ENCODE data around the gene CDC42BPA.

The CDC42BPA gene

DNA sequence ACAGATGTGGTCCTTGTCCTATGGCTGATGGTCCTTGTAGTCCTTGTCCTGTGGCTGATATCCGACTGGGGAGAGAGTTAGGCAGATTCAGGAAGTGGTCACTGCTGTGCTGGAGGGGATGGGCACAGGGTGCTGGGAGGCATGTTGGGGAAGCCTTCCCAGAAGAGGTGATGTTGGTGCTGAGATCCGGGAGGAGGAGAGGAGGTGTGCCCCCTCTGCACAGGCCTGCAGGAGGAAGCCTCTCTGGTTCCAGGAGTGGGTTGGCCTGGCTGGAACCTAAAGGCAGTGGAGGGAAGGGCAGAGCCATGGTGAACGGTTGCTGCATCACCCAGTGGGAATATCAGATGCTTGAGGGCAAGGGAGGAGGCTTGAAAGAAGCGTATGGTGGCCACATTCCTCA lies 363.5 kb downstream of the CDC42BPA start:
- Histone ChIP-seq H3K4me1 (ENCODE audit: control insufficient read depth, insufficient read depth, low read length) (peaks cover 4% of the 10 kb centered on the region; the same call in 1 of the 2 replicates), H3K4me3 (ENCODE audit: low read length) (no peak overlapping the region), H3K27me3 (ENCODE audit: control insufficient read depth, insufficient read depth, low read length) (no peaks in the 10 kb centered on the region), H3K36me3 (ENCODE audit: control insufficient read depth, insufficient read depth, low read length) (no peaks in the 10 kb centered on the region; the same call in 1 of the 2 replicates), H3K27ac (ENCODE audit: low read length) (no peak overlapping the region), H3K9me3 (ENCODE audit: control insufficient read depth, insufficient read depth, low read length) (no peaks in the 10 kb centered on the region)
- no peak for DNase-seq (ENCODE audit: low read depth, low spot score)
- WGBS (ENCODE audit: insufficient coverage, insufficient read length), result no CpG with 5 or more reads among the region's 4 CpGs

DNA sequence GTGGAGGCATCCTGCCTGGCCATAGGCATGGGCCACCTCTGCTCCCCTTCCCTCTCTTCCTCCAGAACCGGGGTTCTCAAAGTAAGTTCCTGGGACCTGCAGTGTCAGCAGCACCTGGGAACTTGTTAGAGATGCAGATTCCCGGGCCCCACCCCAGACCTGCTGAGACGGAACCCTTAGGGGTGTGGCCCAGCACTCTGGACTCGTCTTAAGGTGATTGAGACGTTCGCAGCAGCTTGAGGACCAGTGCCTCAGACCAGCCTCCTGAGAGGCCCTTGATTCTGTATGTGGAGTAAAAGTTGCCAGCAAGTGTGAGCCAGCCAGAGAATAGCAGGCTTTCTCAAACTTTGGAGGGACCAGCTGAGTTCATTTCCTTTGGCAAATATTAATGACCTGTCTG lies 364.0 kb downstream of the CDC42BPA start:
- Histone ChIP-seq H3K36me3 (ENCODE audit: control insufficient read depth, insufficient read depth, low read length) (no peaks in the 10 kb centered on the region; the same call in 1 of the 2 replicates), H3K9me3 (ENCODE audit: control insufficient read depth, insufficient read depth, low read length) (no peaks in the 10 kb centered on the region), H3K4me1 (ENCODE audit: control insufficient read depth, insufficient read depth, low read length) (peaks cover 4% of the 10 kb centered on the region; the same call in 1 of the 2 replicates), H3K27ac (ENCODE audit: low read length) (no peak overlapping the region), H3K27me3 (ENCODE audit: control insufficient read depth, insufficient read depth, low read length) (no peaks in the 10 kb centered on the region), H3K4me3 (ENCODE audit: low read length) (no peak overlapping the region)
- WGBS (ENCODE audit: insufficient coverage, insufficient read length), result no CpG with 5 or more reads among the region's 6 CpGs
- DNase-seq (ENCODE audit: low read depth, low spot score), result no peak

DNA sequence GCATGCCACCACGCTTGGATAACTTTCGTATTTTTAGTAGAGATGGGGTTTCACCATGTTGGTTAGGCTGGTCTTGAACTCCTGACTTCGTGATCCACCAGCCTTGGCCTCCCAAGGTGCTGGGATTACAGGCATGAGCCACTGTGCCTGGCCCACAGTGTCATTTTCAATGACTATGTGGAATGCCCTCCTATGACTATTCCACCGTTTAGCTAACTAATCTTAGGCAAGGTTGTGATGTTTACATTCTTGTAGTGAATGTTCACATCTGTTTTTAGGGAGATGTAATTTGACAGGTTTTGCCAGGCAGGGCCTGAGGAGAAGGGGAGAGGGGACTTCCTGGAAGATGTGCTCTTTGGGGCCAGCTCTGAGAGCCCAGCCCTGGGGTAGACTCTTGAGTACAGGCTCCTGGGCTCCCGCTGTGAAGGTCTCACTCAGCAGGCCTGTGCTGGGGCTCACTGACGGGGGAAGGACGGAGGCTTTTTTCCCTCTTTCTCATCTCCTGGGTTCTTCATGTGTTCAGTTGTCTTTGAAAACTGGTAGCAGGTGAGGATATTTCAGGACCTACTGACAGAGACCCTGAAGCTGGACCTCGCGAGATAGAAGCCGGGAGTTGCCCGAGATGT lies 365.0 kb downstream of the CDC42BPA start:
- DNase-seq (ENCODE audit: low read depth, low spot score), result no peak
- H3K4me3 ChIP-seq (ENCODE audit: low read length), result no peak overlapping the region
- no peak overlapping the region for H3K27ac ChIP-seq (ENCODE audit: low read length)
- no CpG with 5 or more reads among the region's 11 CpGs for WGBS (ENCODE audit: insufficient coverage, insufficient read length)
- no peaks in the 10 kb centered on the region for H3K9me3 ChIP-seq (ENCODE audit: control insufficient read depth, insufficient read depth, low read length)
- peaks cover 4% of the 10 kb centered on the region; the same call in 1 of the 2 replicates for H3K4me1 ChIP-seq (ENCODE audit: control insufficient read depth, insufficient read depth, low read length)
- H3K36me3 ChIP-seq (ENCODE audit: control insufficient read depth, insufficient read depth, low read length), result no peaks in the 10 kb centered on the region; the same call in 1 of the 2 replicates
- no peaks in the 10 kb centered on the region for H3K27me3 ChIP-seq (ENCODE audit: control insufficient read depth, insufficient read depth, low read length)

DNA sequence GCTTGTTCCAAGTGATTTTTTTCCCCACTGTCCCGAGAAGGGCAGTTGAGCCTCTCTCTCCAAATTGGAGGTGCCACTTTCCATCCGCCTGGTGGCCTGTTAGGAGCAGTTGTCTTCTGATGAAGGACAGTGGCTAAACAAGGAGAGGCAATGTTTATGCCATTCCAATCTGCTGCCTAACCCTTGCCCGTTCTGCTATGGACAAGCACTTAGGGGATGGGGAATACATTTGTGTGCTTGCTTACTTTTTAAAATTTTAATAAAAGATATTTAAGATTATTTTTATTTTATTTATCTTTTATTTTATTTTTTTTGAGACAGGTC lies 366.2 kb downstream of the CDC42BPA start:
- H3K4me3 ChIP-seq (ENCODE audit: low read length), result no peak overlapping the region
- no peaks in the 10 kb centered on the region for H3K27me3 ChIP-seq (ENCODE audit: control insufficient read depth, insufficient read depth, low read length)
- no peak for DNase-seq (ENCODE audit: low read depth, low spot score)
- H3K4me1 ChIP-seq (ENCODE audit: control insufficient read depth, insufficient read depth, low read length), result peaks cover 4% of the 10 kb centered on the region; the same call in 1 of the 2 replicates
- H3K27ac ChIP-seq (ENCODE audit: low read length), result no peak overlapping the region
- no CpG with 5 or more reads among the region's 3 CpGs for WGBS (ENCODE audit: insufficient coverage, insufficient read length)
- H3K36me3 ChIP-seq (ENCODE audit: control insufficient read depth, insufficient read depth, low read length), result no peaks in the 10 kb centered on the region; the same call in 1 of the 2 replicates
- H3K9me3 ChIP-seq (ENCODE audit: control insufficient read depth, insufficient read depth, low read length), result no peaks in the 10 kb centered on the region

DNA sequence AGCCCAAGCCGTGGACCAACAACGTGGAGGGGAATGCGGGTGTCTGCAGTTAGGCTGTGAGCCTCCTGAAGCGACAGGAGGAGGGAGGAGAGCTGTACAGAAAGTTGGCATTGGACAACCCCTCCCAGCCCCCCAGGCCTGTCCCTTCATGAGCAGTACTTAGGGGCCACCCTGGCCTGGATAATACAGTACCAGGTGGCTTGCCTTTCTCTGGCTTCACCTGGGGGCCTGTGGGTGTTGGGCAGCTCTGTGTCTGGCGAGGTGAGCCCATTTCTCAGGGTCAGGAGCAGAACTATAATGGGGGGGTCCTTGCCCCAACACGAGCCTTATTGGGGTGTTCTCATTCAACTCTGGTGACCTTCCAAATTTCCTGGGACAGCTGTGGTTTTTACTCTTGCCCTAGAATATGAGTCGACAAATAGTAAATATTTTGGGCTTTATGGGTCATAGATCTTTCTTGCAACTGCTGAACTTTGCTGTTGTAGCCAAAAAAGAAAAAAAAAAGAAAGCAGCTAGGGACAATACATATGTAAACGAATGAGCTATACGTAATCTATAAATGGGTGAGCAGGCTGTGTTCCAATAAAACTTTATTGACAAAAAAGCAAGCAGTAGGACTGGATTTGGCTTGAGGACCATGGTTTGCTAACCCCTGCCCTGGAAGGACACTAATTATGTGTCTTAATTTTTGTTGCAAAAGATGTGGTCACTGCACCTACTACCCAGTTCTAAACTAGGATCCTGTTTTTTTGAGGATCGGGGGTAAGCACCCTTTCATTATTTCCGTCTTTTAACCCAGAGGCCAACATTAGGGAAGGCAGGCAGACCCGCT lies 366.8 kb downstream of the CDC42BPA start:
- no peak for DNase-seq (ENCODE audit: low read depth, low spot score)
- no peaks in the 10 kb centered on the region for H3K27me3 ChIP-seq (ENCODE audit: control insufficient read depth, insufficient read depth, low read length)
- H3K9me3 ChIP-seq (ENCODE audit: control insufficient read depth, insufficient read depth, low read length), result no peaks in the 10 kb centered on the region
- H3K4me3 ChIP-seq (ENCODE audit: low read length), result no peak overlapping the region
- no peaks in the 10 kb centered on the region; the same call in 1 of the 2 replicates for H3K36me3 ChIP-seq (ENCODE audit: control insufficient read depth, insufficient read depth, low read length)
- WGBS (ENCODE audit: insufficient coverage, insufficient read length), result no CpG with 5 or more reads among the region's 12 CpGs
- peaks cover 4% of the 10 kb centered on the region; the same call in 1 of the 2 replicates for H3K4me1 ChIP-seq (ENCODE audit: control insufficient read depth, insufficient read depth, low read length)
- H3K27ac ChIP-seq (ENCODE audit: low read length), result no peak overlapping the region

DNA sequence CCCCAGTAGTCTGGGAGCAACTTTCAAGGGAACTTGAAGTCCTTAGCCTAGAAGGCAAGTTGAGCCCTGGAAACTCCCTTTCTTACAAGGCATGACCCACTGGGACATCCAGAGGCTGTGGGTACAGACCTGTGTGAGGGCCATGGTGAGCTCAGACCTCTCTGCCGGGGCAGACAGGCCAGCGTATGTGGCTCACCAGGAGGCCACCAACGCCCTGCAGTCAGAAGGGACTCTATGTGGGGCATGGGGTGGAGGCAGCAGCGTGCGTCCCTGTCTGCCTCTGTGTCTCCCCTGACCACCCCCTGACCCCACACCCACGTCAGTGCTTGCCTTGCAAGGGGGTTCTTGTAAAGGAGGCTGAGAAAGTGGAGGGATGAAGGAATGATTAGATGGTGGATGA lies 367.4 kb downstream of the CDC42BPA start:
- no peak overlapping the region for H3K4me3 ChIP-seq (ENCODE audit: low read length)
- no peak for DNase-seq (ENCODE audit: low read depth, low spot score)
- no CpG with 5 or more reads among the region's 6 CpGs for WGBS (ENCODE audit: insufficient coverage, insufficient read length)
- peaks cover 4% of the 10 kb centered on the region; the same call in 1 of the 2 replicates for H3K4me1 ChIP-seq (ENCODE audit: control insufficient read depth, insufficient read depth, low read length)
- H3K36me3 ChIP-seq (ENCODE audit: control insufficient read depth, insufficient read depth, low read length), result no peaks in the 10 kb centered on the region; the same call in 1 of the 2 replicates
- no peak overlapping the region for H3K27ac ChIP-seq (ENCODE audit: low read length)
- no peaks in the 10 kb centered on the region for H3K9me3 ChIP-seq (ENCODE audit: control insufficient read depth, insufficient read depth, low read length)
- H3K27me3 ChIP-seq (ENCODE audit: control insufficient read depth, insufficient read depth, low read length), result no peaks in the 10 kb centered on the region

DNA sequence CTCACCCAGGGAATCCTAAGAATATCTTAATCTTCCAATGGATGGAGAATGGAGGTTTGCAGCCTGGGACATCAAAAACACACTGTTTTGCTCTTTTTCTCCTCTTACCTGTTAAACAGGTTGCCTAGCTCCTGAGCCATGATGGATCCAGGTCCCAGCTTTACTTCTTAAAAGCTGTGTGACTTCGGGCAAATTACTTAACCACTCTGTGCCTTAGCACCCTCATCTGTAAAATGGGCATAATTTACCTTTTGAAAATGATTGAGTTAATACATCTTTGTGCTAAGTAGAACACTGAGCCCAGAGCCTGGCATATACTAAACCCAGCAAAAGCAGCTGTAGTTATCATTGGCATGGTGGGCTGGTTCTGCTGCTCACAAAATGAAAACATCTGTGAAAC lies 368.0 kb downstream of the CDC42BPA start:
- no CpG with 5 or more reads among the region's 1 CpG for WGBS (ENCODE audit: insufficient coverage, insufficient read length)

DNA sequence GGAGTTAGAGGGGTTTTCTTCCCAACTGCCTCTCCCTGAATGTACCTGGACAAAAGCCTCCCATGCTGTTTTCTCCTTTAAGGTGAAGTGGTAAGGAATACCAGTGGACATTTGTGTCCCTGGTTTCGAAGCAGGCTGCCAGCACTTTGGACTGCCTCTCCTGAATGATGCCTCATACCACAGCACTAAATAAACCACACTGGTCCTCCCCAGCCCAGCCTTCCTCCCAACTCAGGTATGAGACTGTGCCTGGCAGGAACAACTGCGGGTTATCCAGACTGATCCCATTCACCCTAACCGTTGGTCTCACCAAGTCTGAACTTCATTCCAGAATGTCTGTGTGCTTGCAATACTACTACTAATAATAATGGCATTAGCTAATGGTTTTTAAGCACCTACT lies 368.9 kb downstream of the CDC42BPA start:
- DNase-seq (ENCODE audit: low read depth, low spot score), result no peak
- H3K4me3 ChIP-seq (ENCODE audit: low read length), result no peak overlapping the region
- no peaks in the 10 kb centered on the region for H3K27me3 ChIP-seq (ENCODE audit: control insufficient read depth, insufficient read depth, low read length)
- no peaks in the 10 kb centered on the region for H3K9me3 ChIP-seq (ENCODE audit: control insufficient read depth, insufficient read depth, low read length)
- no CpG with 5 or more reads among the region's 3 CpGs for WGBS (ENCODE audit: insufficient coverage, insufficient read length)
- H3K4me1 ChIP-seq (ENCODE audit: control insufficient read depth, insufficient read depth, low read length), result peaks cover 2% of the 10 kb centered on the region; the same call in 1 of the 2 replicates
- no peak overlapping the region for H3K27ac ChIP-seq (ENCODE audit: low read length)
- H3K36me3 ChIP-seq (ENCODE audit: control insufficient read depth, insufficient read depth, low read length), result no peaks in the 10 kb centered on the region; the same call in 1 of the 2 replicates

More for the DNA sequence above, 368.0 kb downstream of the CDC42BPA start:
- Histone ChIP-seq H3K4me3 (ENCODE audit: low read length) (no peak overlapping the region), H3K27me3 (ENCODE audit: control insufficient read depth, insufficient read depth, low read length) (no peaks in the 10 kb centered on the region), H3K27ac (ENCODE audit: low read length) (no peak overlapping the region), H3K36me3 (ENCODE audit: control insufficient read depth, insufficient read depth, low read length) (no peaks in the 10 kb centered on the region; the same call in 1 of the 2 replicates), H3K9me3 (ENCODE audit: control insufficient read depth, insufficient read depth, low read length) (no peaks in the 10 kb centered on the region), H3K4me1 (ENCODE audit: control insufficient read depth, insufficient read depth, low read length) (peaks cover 4% of the 10 kb centered on the region; the same call in 1 of the 2 replicates)
- no peak for DNase-seq (ENCODE audit: low read depth, low spot score)

DNA sequence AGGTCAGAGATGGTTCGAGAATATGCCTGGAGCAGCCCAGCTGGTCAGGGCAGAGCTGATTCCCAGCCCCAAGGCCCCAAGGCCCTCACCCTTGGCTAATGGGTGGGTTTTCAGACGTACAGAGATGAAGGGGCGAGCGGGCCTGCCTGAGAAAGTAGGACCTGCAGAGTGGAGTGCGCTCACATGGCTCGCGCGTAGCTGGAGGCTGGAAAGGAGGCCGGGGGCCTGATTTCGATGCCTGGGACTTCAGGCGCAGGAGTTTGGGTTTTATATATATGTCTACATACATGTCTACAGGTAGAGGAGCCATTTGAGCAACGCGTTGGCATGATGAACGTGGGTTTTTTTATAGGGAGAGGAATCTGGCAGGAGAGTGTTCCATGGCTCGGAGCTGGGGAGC lies 369.3 kb downstream of the CDC42BPA start:
- H3K36me3 ChIP-seq (ENCODE audit: control insufficient read depth, insufficient read depth, low read length), result no peaks in the 10 kb centered on the region; the same call in 1 of the 2 replicates
- H3K9me3 ChIP-seq (ENCODE audit: control insufficient read depth, insufficient read depth, low read length), result no peaks in the 10 kb centered on the region
- H3K27me3 ChIP-seq (ENCODE audit: control insufficient read depth, insufficient read depth, low read length), result no peaks in the 10 kb centered on the region
- H3K27ac ChIP-seq (ENCODE audit: low read length), result no peak overlapping the region
- no CpG with 5 or more reads among the region's 15 CpGs for WGBS (ENCODE audit: insufficient coverage, insufficient read length)
- DNase-seq (ENCODE audit: low read depth, low spot score), result no peak
- no peak overlapping the region for H3K4me3 ChIP-seq (ENCODE audit: low read length)
- peaks cover 3% of the 10 kb centered on the region; the same call in 1 of the 2 replicates for H3K4me1 ChIP-seq (ENCODE audit: control insufficient read depth, insufficient read depth, low read length)

DNA sequence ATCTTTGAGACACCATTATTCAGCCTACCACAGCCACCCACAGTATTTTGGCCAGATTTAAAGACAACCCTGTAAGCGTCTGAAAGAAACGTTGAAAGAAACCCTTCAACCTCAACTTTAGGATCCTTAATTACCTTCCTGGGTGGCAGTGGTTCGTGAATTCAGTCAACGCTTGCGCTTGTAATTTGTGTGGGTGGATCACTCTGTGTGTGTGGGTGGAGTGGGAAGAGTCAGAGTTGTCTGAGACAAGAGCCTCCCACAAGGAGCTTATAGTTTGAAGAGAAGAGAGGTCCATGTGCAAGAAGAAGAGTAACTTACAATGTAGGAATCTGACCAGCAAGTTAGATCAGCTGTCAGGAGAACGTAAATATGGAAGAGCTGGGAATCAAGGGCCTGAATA lies 369.8 kb downstream of the CDC42BPA start:
- DNase-seq (ENCODE audit: low read depth, low spot score), result no peak
- no peaks in the 10 kb centered on the region; the same call in 1 of the 2 replicates for H3K36me3 ChIP-seq (ENCODE audit: control insufficient read depth, insufficient read depth, low read length)
- H3K4me3 ChIP-seq (ENCODE audit: low read length), result no peak overlapping the region
- no peaks in the 10 kb centered on the region for H3K9me3 ChIP-seq (ENCODE audit: control insufficient read depth, insufficient read depth, low read length)
- no peak overlapping the region for H3K27ac ChIP-seq (ENCODE audit: low read length)
- peaks cover 6% of the 10 kb centered on the region for H3K4me1 ChIP-seq (ENCODE audit: control insufficient read depth, insufficient read depth, low read length)
- no CpG with 5 or more reads among the region's 6 CpGs for WGBS (ENCODE audit: insufficient coverage, insufficient read length)
- no peaks in the 10 kb centered on the region for H3K27me3 ChIP-seq (ENCODE audit: control insufficient read depth, insufficient read depth, low read length)
